Liver (tissue), 9 donors: ENCODE measurements around the gene RECK. TPM values are rescaled to one million over a fixed set of nuclear protein-coding genes. Genes with fewer than 3 reads are reported as not detected.

Experiments
- DNase-seq: peaks from one replicate; pipeline ENCODE4 v3.0.0-alpha.2; 2017; ENCODE audit warnings: low spot score
- H3K27ac ChIP-seq, 2 donors: one replicate each; pipeline ENCODE4 v1.7.0; 2013; ENCODE audit warnings: inconsistent platforms in 2 of 2, low read length in 2 of 2, control low read depth in 1 of 2, low read depth in 1 of 2, mild to moderate bottlenecking in 1 of 2
- H3K27me3 ChIP-seq, 4 donors: one replicate each; pipeline versions ENCODE4 v1.6.1 to v1.7.0; 2013; ENCODE audit warnings: low read length in 3 of 4, inconsistent platforms in 1 of 4, mild to moderate bottlenecking in 1 of 4, moderate library complexity in 1 of 4; ENCODE audit not compliant: control insufficient read depth in 4 of 4, insufficient read depth in 4 of 4
- H3K36me3 ChIP-seq, 4 donors: one replicate each; pipeline versions ENCODE4 v1.6.1 to v1.7.0; 2013; ENCODE audit warnings: low read length in 3 of 4, mild to moderate bottlenecking in 3 of 4, low read depth in 1 of 4, moderate library complexity in 1 of 4; ENCODE audit not compliant: control insufficient read depth in 4 of 4, insufficient read depth in 3 of 4
- H3K4me1 ChIP-seq, 4 donors: one replicate each; pipeline versions ENCODE4 v1.6.1 to v1.7.0; 2013; ENCODE audit warnings: low read length in 3 of 4, mild to moderate bottlenecking in 3 of 4, moderate library complexity in 1 of 4; ENCODE audit not compliant: control insufficient read depth in 4 of 4, insufficient read depth in 4 of 4
- H3K4me3 ChIP-seq, 3 donors: one replicate each; pipeline versions ENCODE4 v1.6.1 to v1.7.0; 2013; ENCODE audit warnings: low read length in 3 of 3, control low read depth in 1 of 3, low read depth in 1 of 3, mild to moderate bottlenecking in 1 of 3
- H3K9ac ChIP-seq, 2 donors: one replicate each; pipeline ENCODE4 v1.7.0; 2013; ENCODE audit warnings: low read length in 2 of 2, mild to moderate bottlenecking in 2 of 2, moderate library complexity in 2 of 2, control low read depth in 1 of 2, low read depth in 1 of 2
- H3K9me3 ChIP-seq, 4 donors: one replicate each; pipeline versions ENCODE4 v1.6.1 to v1.7.0; 2013; ENCODE audit warnings: low read length in 3 of 4; ENCODE audit not compliant: control insufficient read depth in 4 of 4
- EGR1 ChIP-seq, 2 donors: IDR thresholded peaks; 2 replicates each; pipeline ENCODE4 v1.6.1; 2016 to 2018; ENCODE audit warnings: antibody characterized with exemption in 2 of 2, low read depth in 2 of 2
- FOXA1 ChIP-seq: IDR thresholded peaks from 2 replicates; pipeline ENCODE4 v1.6.1; 2016; ENCODE audit warnings: antibody characterized with exemption
- FOXA2 ChIP-seq: IDR thresholded peaks from 2 replicates; pipeline ENCODE4 v1.6.1; 2016; ENCODE audit warnings: antibody characterized with exemption
- GABPA ChIP-seq, 2 donors: IDR thresholded peaks in 1 of 2; conservative IDR thresholded peaks in 1 of 2; 2 replicates each; pipeline ENCODE4 v1.6.1; 2016; ENCODE audit warnings: antibody characterized with exemption in 2 of 2, mild to moderate bottlenecking in 1 of 2, moderate library complexity in 1 of 2
- HNF4G ChIP-seq: IDR thresholded peaks from 2 replicates; pipeline ENCODE4 v1.6.1; 2016; ENCODE audit warnings: antibody characterized with exemption
- MAX ChIP-seq: IDR thresholded peaks from 2 replicates; pipeline ENCODE4 v1.6.1; 2016; ENCODE audit warnings: antibody characterized with exemption
- NR2F2 ChIP-seq: IDR thresholded peaks from 2 replicates; pipeline ENCODE4 v1.6.1; 2016; ENCODE audit warnings: antibody characterized with exemption
- RAD21 ChIP-seq, 2 donors: IDR thresholded peaks; 2 replicates each; pipeline ENCODE4 v1.6.1; 2016; ENCODE audit warnings: antibody characterized with exemption in 2 of 2, mild to moderate bottlenecking in 2 of 2
- REST ChIP-seq: IDR thresholded peaks from 2 replicates; pipeline ENCODE4 v1.6.1; 2016; ENCODE audit warnings: antibody characterized with exemption, mild to moderate bottlenecking
- RXRA ChIP-seq, 2 donors: IDR thresholded peaks; 2 replicates each; pipeline ENCODE4 v1.6.1; 2017 to 2018; ENCODE audit warnings: antibody characterized with exemption in 2 of 2, mild to moderate bottlenecking in 1 of 2
- ZBTB33 ChIP-seq: IDR thresholded peaks from 2 replicates; pipeline ENCODE4 v1.6.1; 2016; ENCODE audit warnings: antibody characterized with exemption
- WGBS: extraction: QIAGEN DNeasy Blood & Tissue Kit; methylation state at CpG from one replicate; pipeline ENCODE4 v1.1.7; 2013; 5-methylcytosine and 5-hydroxymethylcytosine counted together
- polyA plus RNA-seq, 2 donors: library from polyadenylated mRNA; stranded (reverse) in 1 of 2; unstranded in 1 of 2; fragments of 200-250 nt in 1 of 2; fragments of >200 nt in 1 of 2; fragmentation: Nextera tagmentation in 1 of 2; extraction: Ambion mirVana in 1 of 2; gene quantifications; one replicate each; pipeline versions ENCODE4 v1.2.1 to v1.2.3, GENCODE V29; 2013 to 2015
- total RNA-seq, 2 donors: library from RNA; depleted of rRNA; stranded (reverse); fragments of >200 nt; gene quantifications; one replicate each; pipeline ENCODE4 v1.2.3, GENCODE V29; 2014
- donor health status: healthy.
- donor health status: healthy.
- donor health status: healthy.
- donor health status: healthy.
- donor health status: healthy.

The RECK gene
- total and polyA plus RNA-seq, 4 donors = 2.1 to 3.5 (median 2.3) TPM

GRCh38 chr9:36119476-36119875 lies 82.8 kb downstream of the RECK start:
- DNase-seq = no peak
- 81% methylated on average over 7 of the region's 7 CpGs for WGBS
- TF ChIP-seq FOXA2 (no peak), RAD21 (IDR thresholded peaks at IDR 0.05) (no peak), EGR1 (IDR thresholded peaks at IDR 0.05; ENCODE audit: low read depth in 2 of 2) (no peak), GABPA (IDR thresholded peaks at IDR 0.05 in 1 of 2, conservative IDR thresholded peaks at IDR 0.05 in 1 of 2) (no peak)
- Histone ChIP-seq H3K36me3 (peaks cover 0 to 2% (median 0%) of the 10 kb centered on the region in 4 donors), H3K27ac (no peak overlapping the region), H3K9ac (no peak overlapping the region), H3K27me3 (no peaks in the 10 kb centered on the region), H3K9me3 (no peaks in the 10 kb centered on the region), H3K4me1 (no peaks in the 10 kb centered on the region), H3K4me3 (no peak overlapping the region)

- DNase-seq = no peak
- 85% methylated on average over 4 of the region's 4 CpGs for WGBS
- no peak overlapping the region for H3K27ac ChIP-seq
- H3K36me3 ChIP-seq = peaks cover 0 to 2% (median 0%) of the 10 kb centered on the region in 4 donors
- TF ChIP-seq FOXA2 (no peak), GABPA (IDR thresholded peaks at IDR 0.05 in 1 of 2, conservative IDR thresholded peaks at IDR 0.05 in 1 of 2) (no peak), HNF4G (no peak), NR2F2 (no peak), ZBTB33 (no peak), RXRA (IDR thresholded peaks at IDR 0.05) (no peak), FOXA1 (no peak), REST (no peak), MAX (no peak)
- no peaks in the 10 kb centered on the region for H3K27me3 ChIP-seq
- H3K4me1 ChIP-seq = no peaks in the 10 kb centered on the region
- H3K9me3 ChIP-seq = no peaks in the 10 kb centered on the region
- H3K9ac ChIP-seq = no peak overlapping the region
- no peak overlapping the region for H3K4me3 ChIP-seq
Measured at GRCh38 chr9:36120705-36121104, 84.0 kb downstream of the RECK start.

GRCh38 chr9:36121971-36122370 lies 85.3 kb downstream of the RECK start:
- H3K4me3 ChIP-seq = no peak overlapping the region
- peaks cover 0 to 2% (median 0%) of the 10 kb centered on the region in 4 donors for H3K36me3 ChIP-seq
- no peaks in the 10 kb centered on the region for H3K9me3 ChIP-seq
- no peaks in the 10 kb centered on the region for H3K27me3 ChIP-seq
- H3K27ac ChIP-seq = no peak overlapping the region
- 93% methylated on average over 7 of the region's 7 CpGs for WGBS
- TF ChIP-seq MAX = no peak
- TF ChIP-seq NR2F2 = no peak
- TF ChIP-seq REST = no peak
- no peak for TF ChIP-seq RAD21 (IDR thresholded peaks at IDR 0.05)
- no peak for TF ChIP-seq FOXA2
- no peak for DNase-seq
- no peaks in the 10 kb centered on the region for H3K4me1 ChIP-seq
- H3K9ac ChIP-seq = no peak overlapping the region
